Thyroid gland (tissue), 4 donors: ENCODE data around the gene FOXN1.

ENCODE experiments used
- CTCF ChIP-seq, 6 experiments: fragments of 200-600 bp in 3 of 6; fragments of 450-650 bp in 3 of 6; sonication (generic) in 3 of 6; IDR thresholded peaks; one replicate each; pipeline ENCODE4 v1.5.1; 2016 to 2019; ENCODE audit warnings: antibody characterized with exemption in 6 of 6, mild to moderate bottlenecking in 2 of 6, inconsistent platforms in 1 of 6, moderate library complexity in 1 of 6
- POLR2A ChIP-seq, 2 donors: fragments of 450-650 bp; IDR thresholded peaks; one replicate each; pipeline ENCODE4 v1.6.1; 2017; ENCODE audit warnings: antibody characterized with exemption in 2 of 2, mild to moderate bottlenecking in 2 of 2, moderate library complexity in 1 of 2

- TF ChIP-seq CTCF (IDR thresholded peaks at IDR 0.05) = no peak
- TF ChIP-seq POLR2A (IDR thresholded peaks at IDR 0.05) = no peak
Measured at GRCh38 chr17:28534740-28535375, 28.7 kb downstream of the FOXN1 start.
